Measurements from ENCODE around the gene MOV10L1.

- TF ChIP-seq MAX (IDR thresholded peaks at IDR 0.05; ENCODE audit: low read depth, low read length) (no peak), CTCF (IDR thresholded peaks at IDR 0.05; ENCODE audit: low read depth, low read length) (no peak)
Observed at GRCh38 chr22:50049299-50050195, 40.3 kb upstream of the MOV10L1 start.
